WTC11 (cell line): ENCODE measurements around the gene SBF2. TPM values are rescaled to one million over a fixed set of nuclear protein-coding genes. Genes with fewer than 3 reads are reported as not detected.

ENCODE experiments used
- ATAC-seq: fragments of 200-7000 bp; cut with Tn5 transposase; 2 replicates; pipeline ENCODE4 v1.10.0; 2021; ENCODE audit warnings: mild to moderate bottlenecking, moderate library complexity
- CTCF ChIA-PET: fragments of 300-600 bp; sonication (Branson Sonifier 250); formaldehyde crosslinking; loops from one replicate; lab custom pipeline; 2021; ENCODE audit warnings: antibody characterized with exemption; lab: Charles Lee
- POLR2A ChIA-PET: fragments of 350-600 bp; sonication (Branson Sonifier 250); formaldehyde crosslinking; loops from one replicate; lab custom pipeline; 2021; ENCODE audit warnings: antibody characterized with exemption; lab: Charles Lee
- DNase-seq: peaks from one replicate; pipeline ENCODE4 v3.0.0; 2021; ENCODE audit warnings: low spot score
- H3K27ac Mint-ChIP-seq: 2 replicates; pipeline ENCODE4 v1.8.0; 2021; ENCODE audit warnings: mixed read lengths
- H3K27me3 Mint-ChIP-seq: 2 replicates; pipeline ENCODE4 v1.8.0; 2021; ENCODE audit warnings: low read depth, mild to moderate bottlenecking, moderate library complexity, mixed read lengths
- H3K36me3 Mint-ChIP-seq: 2 replicates; pipeline ENCODE4 v1.8.0; 2021; ENCODE audit warnings: mixed read lengths
- H3K4me1 Mint-ChIP-seq: 2 replicates; pipeline ENCODE4 v1.8.0; 2022; ENCODE audit warnings: mixed read lengths
- H3K4me3 Mint-ChIP-seq: 2 replicates; pipeline ENCODE4 v1.8.0; 2021; ENCODE audit warnings: mild to moderate bottlenecking, moderate library complexity, mixed read lengths
- H3K9me3 Mint-ChIP-seq: 2 replicates; pipeline ENCODE4 v1.8.0; 2021; ENCODE audit warnings: mixed read lengths
- AR ChIP-seq: fragments of 250-450 bp; sonication (Bioruptor Pico); IDR thresholded peaks from 2 replicates; pipeline ENCODE4 v1.9.0; 2021; ENCODE audit warnings: mild to moderate bottlenecking
- ARID4B ChIP-seq: sonication (generic); formaldehyde crosslinking; IDR thresholded peaks from 2 replicates; pipeline ENCODE4 v1.8.0; 2023; ENCODE audit warnings: missing genetic modification reagents, mild to moderate bottlenecking, borderline replicate concordance
- ESRRA ChIP-seq: sonication (generic); formaldehyde crosslinking; IDR thresholded peaks from 2 replicates; pipeline ENCODE4 v1.8.1; 2022; ENCODE audit warnings: mild to moderate bottlenecking, missing genetic modification reagents, borderline replicate concordance
- FOXP1 ChIP-seq: sonication (generic); formaldehyde crosslinking; IDR thresholded peaks from 2 replicates; pipeline ENCODE4 v1.8.0; 2022; ENCODE audit warnings: missing genetic modification reagents, mild to moderate bottlenecking, moderate library complexity, borderline replicate concordance
- PRDM15 ChIP-seq: sonication (generic); formaldehyde crosslinking; IDR thresholded peaks from 2 replicates; pipeline ENCODE4 v1.8.0; 2022; ENCODE audit warnings: missing genetic modification reagents
- TEAD1 ChIP-seq: sonication (generic); formaldehyde crosslinking; IDR thresholded peaks from 2 replicates; pipeline ENCODE4 v1.8.0; 2022; ENCODE audit warnings: mild to moderate bottlenecking, missing genetic modification reagents
- TEAD4 ChIP-seq: sonication (generic); formaldehyde crosslinking; IDR thresholded peaks from 2 replicates; pipeline ENCODE4 v1.8.0; 2022; ENCODE audit warnings: mild to moderate bottlenecking, missing genetic modification reagents
- ZBTB21 ChIP-seq: sonication (generic); formaldehyde crosslinking; IDR thresholded peaks from 2 replicates; pipeline ENCODE4 v1.8.1; 2023; ENCODE audit warnings: mild to moderate bottlenecking, missing genetic modification reagents, borderline replicate concordance
- ZMAT4 ChIP-seq: fragments of 250-450 bp; sonication (Bioruptor Pico); IDR thresholded peaks from 2 replicates; pipeline ENCODE4 v1.9.0; 2021; ENCODE audit warnings: mild to moderate bottlenecking
- ZNF263 ChIP-seq: sonication (generic); formaldehyde crosslinking; IDR thresholded peaks from 2 replicates; pipeline ENCODE4 v1.8.1; 2022; ENCODE audit warnings: low read depth, mild to moderate bottlenecking, moderate library complexity, missing genetic modification reagents
- ZNF532 ChIP-seq: fragments of 250-450 bp; sonication (Bioruptor Pico); IDR thresholded peaks from 2 replicates; pipeline ENCODE4 v1.9.0; 2021; ENCODE audit warnings: mild to moderate bottlenecking, borderline replicate concordance
- total RNA-seq: library from RNA; stranded (reverse); gene quantifications from 3 replicates; pipeline ENCODE4 v1.2.3, GENCODE V29; 2021

The SBF2 gene
- total RNA-seq, 1 experiment from 2014 or later = 47.6 TPM

GRCh38 chr11:10257478-10257877 lies 36.5 kb downstream of the SBF2 start:
- peaks cover 23% of the 10 kb centered on the region for H3K4me1 Mint-ChIP-seq
- no peaks in the 10 kb centered on the region for H3K27me3 Mint-ChIP-seq
- H3K27ac Mint-ChIP-seq = no peak overlapping the region; the same call in 1 of the 2 replicates
- H3K36me3 Mint-ChIP-seq = no peaks in the 10 kb centered on the region
- ChIA-PET CTCF (interaction anchor here (0.6 to 1.2 kb wide), 7 partner anchors 9 to 651 kb away, joined by 3 to 5 read pairs (median 4); no protein-coding TSS in a partner anchor), POLR2A (interaction anchor here (0.6 to 1.1 kb wide), 4 partner anchors 9 to 797 kb away, joined by 3 to 6 read pairs (median 4); partner anchors contain the start of gene ZNF143)
- no peaks in the 10 kb centered on the region for H3K9me3 Mint-ChIP-seq
- no peak overlapping the region for H3K4me3 Mint-ChIP-seq
- DNase-seq = no peak
- TF ChIP-seq ZNF263 (CRISPR knock-in tag) (no peak), AR (CRISPR knock-in tag) (no peak), ZMAT4 (CRISPR knock-in tag) (no peak), FOXP1 (CRISPR knock-in tag) (no peak), ARID4B (CRISPR knock-in tag) (no peak), ZNF532 (CRISPR knock-in tag) (no peak), ZBTB21 (no peak), TEAD1 (no peak), ESRRA (CRISPR knock-in tag) (no peak), TEAD4 (CRISPR knock-in tag) (no peak), PRDM15 (CRISPR knock-in tag) (no peak)
- TF ChIP-seq, all 79 proteins: peak for 0
- ATAC-seq = peak; percentile 85
